OCI-LY3 (cell line): ENCODE results near the gene MUC13.

Experiments
- H2AFZ ChIP-seq: fragments of 200-600, 300-600 bp; shearing (Covaris generic); 2 replicates; pipeline ENCODE4 v1.6.0; 2014; ENCODE audit warnings: antibody characterized with exemption, low read depth, low read length
- H3K27ac ChIP-seq: fragments of 200-600, 300-600 bp; sonication (generic); 2 replicates; pipeline ENCODE4 v1.5.1; 2014; ENCODE audit warnings: mild to moderate bottlenecking, low read length, moderate library complexity, mixed read lengths
- H3K27me3 ChIP-seq: fragments of 200-600, 300-600 bp; sonication (generic); 2 replicates; pipeline ENCODE4 v1.6.1; 2014; ENCODE audit warnings: low read depth, low read length, mixed read lengths
- H3K36me3 ChIP-seq: fragments of 200-600, 300-600 bp; sonication (generic); replicated peaks from 2 replicates; pipeline ENCODE3; 2014; ENCODE audit warnings: low read depth, low read length, mixed read lengths
- H3K4me1 ChIP-seq: fragments of 300-600, 200-600 bp; sonication (generic); 2 replicates; pipeline ENCODE4 v1.6.1; 2014; ENCODE audit warnings: low read length, mixed read lengths
- H3K4me2 ChIP-seq: fragments of 200-600, 300-600 bp; sonication (generic); 2 replicates; pipeline ENCODE4 v1.6.1; 2014; ENCODE audit warnings: low read length, mixed read lengths
- H3K4me3 ChIP-seq: fragments of 300-600, 200-600 bp; sonication (generic); 2 replicates; pipeline ENCODE4 v1.5.1; 2014; ENCODE audit warnings: antibody characterized with exemption, mild to moderate bottlenecking, low read length, moderate library complexity
- H3K79me2 ChIP-seq: fragments of 300-600, 200-600 bp; shearing (Covaris generic); 2 replicates; pipeline ENCODE4 v1.6.1; 2014; ENCODE audit warnings: mild to moderate bottlenecking, low read length, mixed read lengths
- H3K9ac ChIP-seq: fragments of 300-600, 200-600 bp; shearing (Covaris generic); 2 replicates; pipeline ENCODE4 v1.6.0; 2014; ENCODE audit warnings: mild to moderate bottlenecking, low read length, moderate library complexity
- H3K9me3 ChIP-seq: fragments of 200-600, 300-600 bp; shearing (Covaris generic); 2 replicates; pipeline ENCODE4 v1.6.1; 2014; ENCODE audit warnings: low read length, mixed read lengths; ENCODE audit not compliant: insufficient read depth
- H4K20me1 ChIP-seq: fragments of 200-600, 300-600 bp; sonication (generic); 2 replicates; pipeline ENCODE4 v1.6.1; 2016; ENCODE audit warnings: low read length, mixed read lengths; ENCODE audit not compliant: insufficient read depth
- EZH2phosphoT487 ChIP-seq: fragments of 200-600 bp; shearing (Covaris generic); IDR thresholded peaks from 2 replicates; pipeline ENCODE4 v1.6.1; 2018; ENCODE audit warnings: antibody characterized with exemption, mixed run types, low read depth
- TF ChIP-seq, protein P1 (sequence below): fragments of 200-600, 300-600 bp; sonication (generic); IDR thresholded peaks from 2 replicates; pipeline ENCODE4 v1.5.1; 2014; ENCODE audit warnings: antibody characterized with exemption, low read length, low read depth

Gene MUC13

DNA sequence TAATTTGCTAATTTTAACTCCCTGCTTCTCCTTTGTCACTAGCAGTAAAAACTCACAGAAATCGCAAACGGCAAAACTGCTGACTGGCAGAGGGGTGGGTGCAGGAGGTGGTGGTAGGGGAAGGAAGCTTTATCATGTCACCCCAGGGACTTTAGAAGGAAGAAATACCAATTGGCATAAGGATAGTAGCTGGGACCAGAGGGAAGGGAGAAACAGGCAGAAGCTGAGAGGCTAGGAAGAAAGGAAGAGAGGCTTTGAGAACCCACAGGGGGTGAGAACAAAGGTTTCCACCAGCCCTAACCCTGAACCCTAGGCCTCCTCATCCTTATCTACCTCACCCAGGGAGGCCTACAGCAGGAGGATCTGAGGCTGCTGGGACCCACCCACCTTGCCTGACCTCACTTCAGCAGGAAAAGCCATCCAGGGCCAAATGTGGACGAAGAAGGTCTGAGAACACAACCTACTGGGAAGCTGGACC, 58.1 kb downstream of the MUC13 start:
- Histone ChIP-seq H3K4me2 (no peak overlapping the region), H3K4me1 (peaks cover 5% of the 10 kb centered on the region), H3K27ac (no peak overlapping the region), H3K27me3 (peaks cover 4% of the 10 kb centered on the region), H3K9me3 (no peaks in the 10 kb centered on the region), H3K9ac (no peak overlapping the region), H3K79me2 (no peaks in the 10 kb centered on the region), H4K20me1 (no peaks in the 10 kb centered on the region), H3K4me3 (no peak overlapping the region), H3K36me3 (no peaks in the 10 kb centered on the region), H2AFZ (no peak overlapping the region)
- TF ChIP-seq EZH2phosphoT487: no peak
- TF ChIP-seq, protein P1, sequence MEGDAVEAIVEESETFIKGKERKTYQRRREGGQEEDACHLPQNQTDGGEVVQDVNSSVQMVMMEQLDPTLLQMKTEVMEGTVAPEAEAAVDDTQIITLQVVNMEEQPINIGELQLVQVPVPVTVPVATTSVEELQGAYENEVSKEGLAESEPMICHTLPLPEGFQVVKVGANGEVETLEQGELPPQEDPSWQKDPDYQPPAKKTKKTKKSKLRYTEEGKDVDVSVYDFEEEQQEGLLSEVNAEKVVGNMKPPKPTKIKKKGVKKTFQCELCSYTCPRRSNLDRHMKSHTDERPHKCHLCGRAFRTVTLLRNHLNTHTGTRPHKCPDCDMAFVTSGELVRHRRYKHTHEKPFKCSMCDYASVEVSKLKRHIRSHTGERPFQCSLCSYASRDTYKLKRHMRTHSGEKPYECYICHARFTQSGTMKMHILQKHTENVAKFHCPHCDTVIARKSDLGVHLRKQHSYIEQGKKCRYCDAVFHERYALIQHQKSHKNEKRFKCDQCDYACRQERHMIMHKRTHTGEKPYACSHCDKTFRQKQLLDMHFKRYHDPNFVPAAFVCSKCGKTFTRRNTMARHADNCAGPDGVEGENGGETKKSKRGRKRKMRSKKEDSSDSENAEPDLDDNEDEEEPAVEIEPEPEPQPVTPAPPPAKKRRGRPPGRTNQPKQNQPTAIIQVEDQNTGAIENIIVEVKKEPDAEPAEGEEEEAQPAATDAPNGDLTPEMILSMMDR: no peak

DNA sequence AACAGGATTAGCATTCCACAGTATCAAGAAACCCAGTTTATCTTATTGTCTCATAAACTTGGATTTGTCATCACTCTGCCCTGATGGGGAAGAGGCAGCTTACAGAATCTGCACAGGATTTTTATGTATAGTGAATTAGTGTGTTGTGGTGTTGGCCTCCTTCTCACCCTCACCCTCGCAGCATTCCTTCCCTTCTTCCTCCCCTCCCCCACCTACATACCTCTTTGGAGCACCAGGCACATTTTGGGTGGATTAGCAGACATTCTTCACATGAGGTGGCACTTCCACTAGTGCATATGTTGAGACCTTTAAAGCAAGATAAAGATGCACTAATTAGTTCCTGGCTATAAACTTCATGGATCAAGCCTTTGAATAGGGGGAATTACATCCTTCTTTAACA, 61.3 kb downstream of the MUC13 start:
- Histone ChIP-seq H3K4me2 (no peak overlapping the region), H3K79me2 (no peaks in the 10 kb centered on the region), H3K36me3 (no peaks in the 10 kb centered on the region)

DNA sequence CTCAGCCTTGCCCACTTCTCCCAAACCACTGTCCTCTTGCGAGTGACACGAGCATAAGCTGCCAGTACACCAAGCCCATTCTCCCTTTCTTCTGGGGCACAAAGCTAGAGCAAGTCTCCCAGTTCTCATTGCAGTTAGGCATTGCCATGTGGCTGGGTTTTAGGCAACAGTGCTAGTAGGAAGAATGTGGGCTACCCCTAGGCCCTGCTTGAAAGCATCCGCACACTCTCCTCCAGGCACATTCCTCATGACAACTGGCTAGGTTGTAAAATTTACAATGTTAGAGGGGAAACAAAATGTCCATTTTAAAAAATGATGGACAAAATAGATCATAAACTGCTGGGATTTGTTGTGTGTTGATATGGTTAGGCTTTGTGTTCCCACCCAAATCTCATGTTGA, 67.0 kb downstream of the MUC13 start:
- Histone ChIP-seq H3K27me3 (peaks cover 4% of the 10 kb centered on the region; the same call in 1 of the 2 replicates), H3K4me3 (no peak overlapping the region), H3K79me2 (no peaks in the 10 kb centered on the region), H4K20me1 (no peaks in the 10 kb centered on the region), H3K4me2 (no peak overlapping the region), H3K9ac (no peak overlapping the region), H3K36me3 (no peaks in the 10 kb centered on the region), H3K4me1 (peaks cover 11% of the 10 kb centered on the region), H2AFZ (no peak overlapping the region), H3K27ac (no peak overlapping the region), H3K9me3 (no peaks in the 10 kb centered on the region)
- TF ChIP-seq, protein P1: no peak
- TF ChIP-seq EZH2phosphoT487: no peak

More for the DNA sequence above, 61.3 kb downstream of the MUC13 start:
- Histone ChIP-seq H3K9ac (no peak overlapping the region), H3K27ac (no peak overlapping the region), H4K20me1 (no peaks in the 10 kb centered on the region), H3K27me3 (peaks cover 4% of the 10 kb centered on the region), H3K4me1 (no peaks in the 10 kb centered on the region), H3K4me3 (no peak overlapping the region), H2AFZ (no peak overlapping the region), H3K9me3 (no peaks in the 10 kb centered on the region)
- TF ChIP-seq, protein P1: no peak
- TF ChIP-seq EZH2phosphoT487: no peak

- peaks cover 19% of the 10 kb centered on the region for H3K4me1 ChIP-seq
- H3K79me2 ChIP-seq: no peaks in the 10 kb centered on the region
- H3K36me3 ChIP-seq: no peaks in the 10 kb centered on the region
- no peak for TF ChIP-seq EZH2phosphoT487
- TF ChIP-seq, protein P1: no peak
- no peak overlapping the region for H3K4me3 ChIP-seq
- no peak overlapping the region for H2AFZ ChIP-seq
- H3K27ac ChIP-seq: no peak overlapping the region
- H4K20me1 ChIP-seq: no peaks in the 10 kb centered on the region
- H3K27me3 ChIP-seq: 0 out of 2 replicates have a peak, but pooled peaks cover 5% of the 10 kb centered on the region
- no peak overlapping the region for H3K9ac ChIP-seq
- no peaks in the 10 kb centered on the region for H3K9me3 ChIP-seq
- H3K4me2 ChIP-seq: no peak overlapping the region
These were observed 72.5 kb downstream of the MUC13 start for GRCh38 chr3:124862006-124862405.
